HG03575 (cell line): ENCODE data around the gene PPP1CA.

Experiments used
- ATAC-seq: cut with Tn5 transposase; IDR thresholded peaks from one replicate; pipeline ENCODE4 v1.9.1; 2021; ENCODE audit not compliant: unreplicated experiment, insufficient number of reproducible peaks, low FRiP score; ENCODE audit errors: extremely low read depth

Gene PPP1CA

GRCh38 chr11:67364169-67364568 lies 37.5 kb downstream of the PPP1CA start:
- ATAC-seq: no peak

DNA sequence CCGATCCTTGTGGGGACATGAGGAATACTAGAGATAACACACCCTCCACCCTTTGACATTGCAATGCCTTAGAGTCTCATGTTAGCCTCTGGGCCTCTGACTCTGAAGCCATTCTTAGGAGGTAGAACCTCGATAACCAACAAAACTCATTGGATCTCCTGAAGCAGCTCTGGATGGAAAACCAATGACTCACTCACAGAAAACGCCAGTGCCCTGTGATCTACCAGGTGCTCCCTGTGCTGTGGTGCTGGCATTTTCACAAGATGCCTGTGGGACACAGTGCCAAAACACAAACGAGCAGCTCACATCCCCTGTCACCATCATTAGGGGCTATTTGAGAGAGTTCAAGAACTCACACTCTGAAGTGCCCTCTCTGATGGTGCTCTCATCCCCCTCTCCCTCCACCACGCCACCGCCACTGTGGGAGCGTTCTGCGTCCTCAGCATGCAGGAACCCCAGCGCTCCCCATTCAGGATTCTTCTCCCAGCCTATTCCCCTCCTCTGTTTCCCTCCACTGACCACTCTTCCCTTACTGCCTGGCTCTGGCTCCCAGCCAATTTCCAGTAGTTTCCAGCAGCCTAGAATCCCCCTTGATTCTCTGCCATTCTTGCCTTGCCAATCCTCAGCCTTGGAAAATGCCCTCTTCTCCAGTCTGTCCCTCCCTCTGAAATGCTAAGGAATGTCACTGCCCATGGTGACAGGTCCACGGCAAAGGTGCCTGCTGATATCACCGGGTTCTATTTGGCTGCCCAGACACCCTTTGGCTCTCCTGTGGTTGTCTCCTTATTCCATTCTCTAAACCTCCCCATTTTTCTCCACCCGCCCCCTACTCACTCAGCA lies 43.6 kb downstream of the PPP1CA start:
- no peak for ATAC-seq

- ATAC-seq: no peak
Measured at GRCh38 chr11:67356864-67357561, 44.6 kb downstream of the PPP1CA start.

DNA sequence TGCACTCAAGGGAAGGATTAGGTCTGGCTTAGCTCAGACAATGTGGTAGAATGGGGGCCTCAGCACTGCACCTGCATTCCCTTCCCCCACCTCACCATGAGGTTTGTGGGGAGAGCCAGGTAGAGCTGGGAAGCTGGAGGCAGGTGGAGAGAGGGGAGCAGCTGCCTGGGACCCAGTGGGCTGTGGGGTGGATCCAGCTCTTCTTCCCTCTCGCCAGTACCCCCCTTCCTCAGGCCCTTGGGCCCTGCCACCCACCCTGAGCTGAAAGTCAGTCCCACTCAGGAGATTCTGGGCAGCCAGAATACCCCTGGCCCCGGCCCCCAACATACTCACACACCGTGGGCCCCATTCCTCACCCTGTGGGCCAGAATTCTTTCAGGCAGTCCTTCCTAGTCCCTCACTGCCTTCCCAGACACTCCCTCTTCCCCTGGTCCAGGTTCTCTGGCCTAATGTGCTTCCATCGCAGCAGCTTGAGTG lies 45.2 kb downstream of the PPP1CA start:
- ATAC-seq: no peak

DNA sequence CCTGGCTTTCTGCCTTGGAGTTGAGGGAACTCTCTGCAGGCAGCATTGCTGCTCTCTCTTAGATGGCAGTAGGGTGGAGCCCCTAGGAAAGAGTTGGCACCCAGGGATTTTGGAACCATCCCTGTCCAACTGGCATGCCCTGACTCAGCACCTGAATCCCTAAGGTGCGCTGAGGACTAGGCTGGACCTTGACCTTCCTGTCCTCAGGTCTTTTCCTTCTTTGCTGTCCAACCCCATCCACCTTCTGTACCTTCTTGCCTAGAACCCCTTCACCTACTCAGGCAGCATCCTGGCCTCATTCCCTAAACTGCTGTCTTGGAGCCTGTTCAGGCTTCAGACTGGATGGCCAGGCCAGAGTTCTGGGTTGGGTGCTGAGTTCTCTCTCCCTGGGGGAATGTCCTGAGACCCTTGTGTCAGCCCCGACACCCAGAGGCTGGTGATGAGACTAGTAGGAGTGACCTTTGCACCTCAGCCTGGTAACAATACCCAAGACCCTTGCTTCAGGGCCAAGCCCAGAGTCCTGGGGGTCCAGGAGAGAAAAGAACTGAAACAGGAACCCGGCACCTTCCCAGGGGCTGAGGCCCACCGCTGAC lies 45.8 kb downstream of the PPP1CA start:
- no peak for ATAC-seq

GRCh38 chr11:67355023-67355793 lies 46.5 kb downstream of the PPP1CA start:
- ATAC-seq: no peak

- no peak for ATAC-seq
Measured at GRCh38 chr11:67354075-67355022, 47.3 kb downstream of the PPP1CA start.

- peak; percentile 44 for ATAC-seq
Measured at GRCh38 chr11:67353317-67354074, 48.2 kb downstream of the PPP1CA start, which contains the start of gene POLD4. Gene POLD4, minus strand, starts transcription at chr11:67353546. Its CDS starts 147 bp downstream, at chr11:67353399.

GRCh38 chr11:67352546-67353316 lies 48.9 kb downstream of the PPP1CA start:
- ATAC-seq: no peak

DNA sequence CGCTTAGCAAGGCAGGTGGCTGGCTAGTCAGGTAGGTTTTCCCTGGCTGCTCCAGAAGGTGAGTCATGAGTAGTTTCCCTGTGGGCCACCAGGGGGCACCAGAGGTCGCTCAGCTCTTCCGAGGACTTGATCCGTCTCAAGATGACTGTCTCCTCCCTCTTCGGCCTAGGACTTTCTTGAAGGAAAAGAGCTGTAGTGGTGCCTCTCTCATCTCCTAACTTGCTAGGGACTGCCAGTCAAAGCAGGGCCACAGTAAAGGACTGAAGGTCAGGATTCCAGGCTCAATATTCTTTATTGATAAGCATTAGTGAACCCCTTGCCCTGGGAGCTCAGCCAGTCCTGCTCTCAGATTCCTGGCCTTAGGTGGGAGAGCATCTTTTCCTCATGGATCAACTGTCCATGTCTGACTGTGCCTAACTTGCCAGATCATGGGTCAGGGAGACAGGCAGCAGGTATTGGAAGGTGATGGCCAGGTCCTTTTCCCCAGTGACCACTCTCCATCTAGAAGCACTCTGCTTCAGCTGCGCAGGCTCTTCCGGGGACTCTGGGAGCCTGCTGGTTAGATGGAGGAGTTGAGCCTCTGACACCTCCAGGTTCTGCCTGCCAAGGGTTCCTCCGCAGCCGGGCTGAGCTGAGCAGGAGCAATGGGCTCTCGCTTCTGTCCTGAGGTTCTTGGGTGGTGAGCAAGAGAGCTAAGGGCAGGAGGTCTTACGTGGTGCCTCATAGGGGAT lies 50.2 kb downstream of the PPP1CA start:
- no peak for ATAC-seq

- no peak for ATAC-seq
Measured at GRCh38 chr11:67349928-67350465, 51.7 kb downstream of the PPP1CA start.

- no peak for ATAC-seq
Measured at GRCh38 chr11:67349457-67349856, 52.2 kb downstream of the PPP1CA start.

DNA sequence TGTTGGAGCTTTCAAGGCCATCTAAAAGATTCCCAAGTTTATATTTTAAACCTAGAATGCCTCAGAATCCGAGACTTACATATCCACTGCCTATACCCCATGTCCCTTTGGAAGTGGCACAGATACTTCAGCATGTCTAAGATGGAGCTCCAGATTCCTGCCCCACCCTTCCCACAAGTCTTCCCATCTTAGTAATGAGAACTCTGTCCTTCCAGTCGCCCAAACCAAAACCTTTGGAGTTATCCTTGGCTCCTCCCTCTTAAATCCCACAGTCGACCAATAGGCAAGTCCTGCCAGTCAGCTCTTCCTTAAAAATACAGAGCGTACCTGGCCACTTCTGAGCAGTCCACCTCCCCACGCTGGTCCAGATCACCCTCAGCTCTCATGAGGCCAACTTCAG lies 52.6 kb downstream of the PPP1CA start:
- no peak for ATAC-seq
